ENCODE data around the gene RNF123. TPM values are rescaled to one million over a fixed set of nuclear protein-coding genes. Genes with fewer than 3 reads are reported as not detected.

Gene RNF123
- polyA plus RNA-seq, 3 donors from 2014 or later: 2.6 to 27.1 (median 11.8) TPM

DNA sequence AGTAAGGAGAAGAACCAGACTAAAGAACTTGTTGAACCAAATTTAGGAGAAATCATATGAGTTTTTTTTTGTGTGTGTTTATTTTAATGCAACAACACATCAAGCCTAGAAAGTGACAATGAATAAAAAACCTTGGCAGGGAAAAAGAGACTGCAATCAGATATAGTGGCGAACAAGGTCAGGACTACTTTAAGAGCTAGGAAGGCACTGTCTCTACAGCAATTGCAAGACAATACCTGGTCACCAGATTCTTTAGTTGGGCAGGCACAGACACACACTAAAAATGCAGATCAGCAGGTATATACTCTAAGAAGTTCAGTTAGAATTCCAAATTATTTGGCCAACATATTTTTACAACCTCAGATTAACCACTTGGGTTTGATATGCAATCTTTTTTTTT lies 65.2 kb downstream of the RNF123 start:
- Mint-ChIP-seq H3K36me3 (peaks cover 0 to 3% (median 0%) of the 10 kb centered on the region in 3 donors), H3K4me1 (peaks cover 29 to 61% of the 10 kb centered on the region in 2 donors), H3K4me3 (no peak overlapping the region), H3K27ac (peak overlapping the region in 1 of 6 donors; percentile 33), H3K9me3 (no peaks in the 10 kb centered on the region), H3K27me3 (ENCODE audit: low read depth in 3 of 3) (peaks cover 0 to 2% (median 0%) of the 10 kb centered on the region in 3 donors)
- no peak for DNase-seq

DNA sequence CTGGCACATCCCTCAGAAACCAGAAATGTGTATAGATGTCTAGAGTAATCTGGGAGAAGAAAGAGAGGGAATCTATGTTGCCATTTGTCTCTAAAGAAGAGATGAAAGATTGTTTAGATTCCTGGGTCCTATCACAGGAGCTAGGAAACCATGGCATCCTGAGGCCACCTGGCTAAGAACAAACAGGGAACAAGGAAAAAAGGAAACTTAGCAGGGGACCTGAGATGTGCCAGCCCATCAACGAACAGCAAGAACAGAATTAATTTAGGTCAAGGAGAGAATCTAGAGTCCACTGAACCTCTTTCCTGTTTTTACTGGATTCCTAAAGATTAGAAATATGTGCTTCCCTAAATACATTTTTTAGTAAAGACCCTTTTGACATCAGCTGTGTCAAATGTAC lies 66.7 kb downstream of the RNF123 start:
- Mint-ChIP-seq H3K4me1 (peaks cover 25 to 60% of the 10 kb centered on the region in 2 donors), H3K36me3 (peaks cover 0 to 3% (median 0%) of the 10 kb centered on the region in 3 donors), H3K27ac (no peak overlapping the region), H3K4me3 (no peak overlapping the region), H3K9me3 (no peaks in the 10 kb centered on the region), H3K27me3 (ENCODE audit: low read depth in 3 of 3) (peaks cover 0 to 1% (median 0%) of the 10 kb centered on the region in 3 donors)
- DNase-seq: no peak

DNA sequence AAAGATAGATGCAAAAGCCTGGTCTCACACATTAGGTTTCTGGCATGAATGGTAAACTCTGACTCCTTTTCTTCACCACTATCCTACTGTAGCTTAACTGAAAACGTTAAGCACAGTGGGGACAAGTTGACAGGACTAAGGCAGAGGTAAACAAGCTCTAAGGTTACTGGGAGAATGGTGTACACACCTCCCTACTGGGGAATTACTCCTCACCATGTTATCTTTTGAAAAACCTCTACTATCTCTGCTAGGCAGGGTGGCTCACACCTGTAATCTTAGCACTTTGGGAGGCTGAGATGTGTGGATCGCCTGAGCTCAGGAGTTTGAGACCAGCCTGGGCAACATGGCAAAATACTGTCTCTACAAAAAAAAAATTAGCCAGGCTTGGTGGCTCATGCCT lies 67.8 kb downstream of the RNF123 start:
- Mint-ChIP-seq H3K4me1 (peaks cover 25 to 60% of the 10 kb centered on the region in 2 donors), H3K27ac (no peak overlapping the region), H3K27me3 (ENCODE audit: low read depth in 3 of 3) (peaks cover 0 to 1% (median 0%) of the 10 kb centered on the region in 3 donors), H3K36me3 (peaks cover 0 to 3% (median 0%) of the 10 kb centered on the region in 3 donors), H3K4me3 (no peak overlapping the region), H3K9me3 (no peaks in the 10 kb centered on the region)
- DNase-seq: no peak

DNA sequence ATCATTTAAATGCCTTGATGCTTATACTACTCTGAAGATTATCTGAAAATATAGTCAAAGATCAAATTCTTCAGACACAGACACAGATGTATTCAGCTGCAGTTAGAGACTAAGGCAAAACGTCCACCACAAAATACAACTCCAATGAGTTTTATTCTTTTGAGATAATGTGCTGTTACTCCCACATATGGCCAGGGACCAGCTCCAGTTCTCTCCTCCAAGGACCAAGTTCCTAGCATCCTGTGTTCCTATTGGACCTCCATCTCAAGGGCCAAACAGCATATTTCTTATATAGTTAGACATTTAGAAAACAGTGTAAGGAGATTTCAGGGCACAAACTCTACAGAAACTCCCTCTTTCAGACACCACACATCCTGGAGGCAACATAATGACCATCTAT lies 69.9 kb downstream of the RNF123 start:
- H3K4me1 Mint-ChIP-seq: peaks cover 21 to 45% of the 10 kb centered on the region in 2 donors
- no peak overlapping the region for H3K4me3 Mint-ChIP-seq
- H3K27ac Mint-ChIP-seq: no peak overlapping the region

DNA sequence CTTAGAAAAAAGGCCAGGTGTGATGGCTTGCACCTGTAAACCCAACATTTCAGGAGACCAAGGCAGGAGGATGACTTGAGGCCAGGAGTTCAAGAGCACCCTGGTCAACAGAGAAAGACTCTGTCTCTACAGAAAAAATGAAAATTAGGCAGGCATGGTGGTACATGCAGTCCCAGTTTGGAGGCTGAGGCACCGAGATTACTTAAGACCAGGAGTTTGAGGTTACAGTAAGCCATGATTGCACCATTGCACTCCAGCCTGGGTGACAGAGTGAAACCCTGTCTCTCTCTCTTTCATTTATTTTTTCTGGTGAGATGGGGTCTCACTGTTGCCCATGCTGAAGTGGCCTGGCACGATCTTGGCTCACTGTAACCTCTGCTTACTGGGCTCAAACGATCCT lies 72.3 kb downstream of the RNF123 start:
- no peak overlapping the region for H3K27ac Mint-ChIP-seq
- DNase-seq: no peak
- peaks cover 0 to 3% (median 0%) of the 10 kb centered on the region in 3 donors for H3K36me3 Mint-ChIP-seq
- no peak overlapping the region for H3K4me3 Mint-ChIP-seq
- no peaks in the 10 kb centered on the region for H3K9me3 Mint-ChIP-seq
- H3K4me1 Mint-ChIP-seq: peaks cover 10 to 29% of the 10 kb centered on the region in 2 donors
- H3K27me3 Mint-ChIP-seq (ENCODE audit: low read depth in 3 of 3): no peaks in the 10 kb centered on the region

More for the DNA sequence above, 69.9 kb downstream of the RNF123 start:
- no peak for DNase-seq
- Mint-ChIP-seq H3K9me3 (no peaks in the 10 kb centered on the region), H3K27me3 (ENCODE audit: low read depth in 3 of 3) (no peaks in the 10 kb centered on the region), H3K36me3 (peaks cover 0 to 3% (median 0%) of the 10 kb centered on the region in 3 donors)

DNA sequence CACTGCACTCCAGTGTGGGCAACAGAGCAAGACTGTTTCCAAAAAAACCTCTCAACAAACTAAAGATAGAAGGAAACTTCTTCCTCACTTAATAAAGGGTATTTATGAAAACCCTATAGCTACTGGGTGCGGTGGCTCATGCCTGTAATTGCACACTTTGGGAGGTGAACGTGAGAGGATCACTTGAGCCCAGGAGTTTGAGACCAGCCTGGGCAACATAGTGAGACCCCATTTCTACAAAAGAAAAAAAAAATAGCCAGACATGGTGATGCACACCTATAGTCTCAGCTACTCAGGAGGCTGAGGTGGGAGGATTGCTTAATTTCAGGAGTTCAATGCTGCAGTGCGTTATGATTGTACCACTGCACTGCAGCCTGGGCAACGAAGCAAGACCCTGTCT lies 74.6 kb downstream of the RNF123 start:
- no peaks in the 10 kb centered on the region for H3K9me3 Mint-ChIP-seq
- H3K27ac Mint-ChIP-seq: no peak overlapping the region
- H3K36me3 Mint-ChIP-seq: peaks cover 0 to 3% (median 0%) of the 10 kb centered on the region in 3 donors
- DNase-seq: no peak
- H3K27me3 Mint-ChIP-seq (ENCODE audit: low read depth in 3 of 3): no peaks in the 10 kb centered on the region
- H3K4me3 Mint-ChIP-seq: no peak overlapping the region
- peaks cover 6 to 26% of the 10 kb centered on the region in 2 donors for H3K4me1 Mint-ChIP-seq

DNA sequence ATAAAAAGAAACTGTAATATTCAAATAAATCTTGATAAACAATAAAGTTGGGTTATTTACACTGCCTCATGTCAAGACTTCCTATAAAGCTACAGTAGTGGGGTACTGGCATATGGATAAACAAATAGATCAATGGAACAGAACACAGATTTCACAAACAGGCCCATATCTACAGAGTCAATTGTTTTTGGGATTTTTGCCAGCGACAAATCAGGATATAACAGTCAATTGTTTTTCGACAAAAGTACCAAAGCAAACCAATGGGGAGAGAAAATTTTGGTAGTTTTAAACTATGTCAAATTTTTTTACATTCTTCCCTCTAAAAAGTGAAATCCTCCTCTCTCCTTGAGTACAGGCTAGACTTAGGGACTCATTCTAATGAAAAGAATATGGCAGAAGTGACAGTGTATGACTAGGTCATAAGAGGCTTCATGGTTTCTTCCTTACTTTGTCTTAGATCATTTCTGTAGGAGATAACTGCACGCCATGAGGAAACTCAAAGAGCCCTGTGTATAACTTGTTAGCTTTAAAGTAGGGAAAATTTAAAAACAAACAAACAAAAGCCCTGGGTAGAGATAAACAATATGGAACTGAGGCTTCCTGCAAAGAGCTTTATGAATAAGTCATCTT lies 80.0 kb downstream of the RNF123 start:
- H3K27ac Mint-ChIP-seq: peak overlapping the region in 1 of 6 donors; percentile 62
- H3K4me3 Mint-ChIP-seq: no peak overlapping the region
- H3K27me3 Mint-ChIP-seq (ENCODE audit: low read depth in 3 of 3): no peaks in the 10 kb centered on the region
- peaks cover 15 to 61% of the 10 kb centered on the region in 2 donors for H3K4me1 Mint-ChIP-seq
- no peak for DNase-seq
- H3K9me3 Mint-ChIP-seq: no peaks in the 10 kb centered on the region
- H3K36me3 Mint-ChIP-seq: no peaks in the 10 kb centered on the region

DNA sequence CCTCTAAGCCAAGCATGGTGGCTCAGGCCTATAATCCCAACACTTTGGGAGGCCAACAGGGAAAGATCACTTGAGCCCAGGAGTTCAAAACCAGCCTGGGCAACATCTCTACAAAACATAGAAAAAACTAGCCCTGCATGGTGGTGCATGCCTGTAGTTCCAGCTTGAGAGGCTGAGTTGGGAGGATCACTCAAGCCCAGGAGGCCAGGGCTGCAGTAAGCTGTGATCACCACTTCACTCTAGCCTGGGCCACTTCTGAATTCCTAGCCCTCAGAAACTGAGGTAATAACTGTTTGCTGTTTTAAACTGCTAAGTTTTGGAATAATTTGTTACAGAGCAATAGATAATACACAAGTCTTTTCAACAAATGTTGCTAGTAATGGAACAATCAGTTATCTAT lies 80.6 kb downstream of the RNF123 start:
- no peaks in the 10 kb centered on the region for H3K9me3 Mint-ChIP-seq
- H3K4me3 Mint-ChIP-seq: no peak overlapping the region
- H3K4me1 Mint-ChIP-seq: peaks cover 19 to 61% of the 10 kb centered on the region in 2 donors
- H3K27ac Mint-ChIP-seq: peak overlapping the region in 3 of 6 donors; percentile 53 to 62 (median 57)
- no peaks in the 10 kb centered on the region for H3K36me3 Mint-ChIP-seq
- no peak for DNase-seq
- no peaks in the 10 kb centered on the region for H3K27me3 Mint-ChIP-seq (ENCODE audit: low read depth in 3 of 3)

Other genes starting within 250 kb of the RNF123 start
- gene DAG1, start 219.3 kb upstream of the RNF123 start, polyA plus RNA-seq: 1 to 10 TPM; 3.2 to 6.0 (median 3.7) TPM
- gene BSN, start 135.1 kb upstream of the RNF123 start, polyA plus RNA-seq: under 1 TPM in 1 of 3 donors, not detected in 2; 0.42 TPM
- 100 to 1,000 TPM in 2 of 3 donors, 10 to 100 TPM in 1; 88.0 to 130 (median 121) TPM for gene APEH, start 15.2 kb upstream of the RNF123 start, polyA plus RNA-seq
- gene MST1, start 83 bp upstream of the RNF123 start, polyA plus RNA-seq: 1 to 10 TPM in 1 of 3 donors, under 1 TPM in 1, not detected in 1; 0.19 to 1.3 TPM
- 1 to 10 TPM in 2 of 3 donors, not detected in 1; 1.5 to 1.7 TPM for gene AMIGO3, start 30.1 kb downstream of the RNF123 start, polyA plus RNA-seq
- gene GMPPB, start 34.4 kb downstream of the RNF123 start, polyA plus RNA-seq: 10 to 100 TPM; 13.5 to 35.2 (median 32.5) TPM
- gene IP6K1, start 97.0 kb downstream of the RNF123 start, polyA plus RNA-seq: 10 to 100 TPM; 18.2 to 43.6 (median 23.7) TPM
- gene CDHR4, start 110.3 kb downstream of the RNF123 start, polyA plus RNA-seq: not detected
- 1 to 10 TPM in 1 of 3 donors, not detected in 2; 1.2 TPM for gene INKA1, start 113.7 kb downstream of the RNF123 start, polyA plus RNA-seq
- gene UBA7, start 124.4 kb downstream of the RNF123 start, polyA plus RNA-seq: 10 to 100 TPM; 28.5 to 72.6 (median 54.7) TPM
- 1 to 10 TPM in 2 of 3 donors, not detected in 1; 1.4 to 1.5 TPM for gene TRAIP, start 167.0 kb downstream of the RNF123 start, polyA plus RNA-seq
- not detected for gene CAMKV, start 180.3 kb downstream of the RNF123 start, polyA plus RNA-seq
- gene MST1R, start 214.3 kb downstream of the RNF123 start, polyA plus RNA-seq: 1 to 10 TPM in 1 of 3 donors, under 1 TPM in 1, not detected in 1; 0.68 to 1.1 TPM
- 10 to 100 TPM; 11.5 to 24.0 (median 12.1) TPM for gene MON1A, start 240.3 kb downstream of the RNF123 start, polyA plus RNA-seq

Data from immature natural killer cell (primary cell).